Panc1 (cell line): ENCODE measurements around the gene MDM2. TPM values are rescaled to one million over a fixed set of nuclear protein-coding genes. Genes with fewer than 3 reads are reported as not detected.

Experiments
- ATAC-seq: fragments of 200-7000 bp; cut with Tn5 transposase; 2 replicates; pipeline ENCODE4 v1.9.1; 2020; ENCODE audit warnings: mild to moderate bottlenecking, moderate library complexity
- BruUV-seq: library from RNA; stranded (reverse); fragments of 400-500 nt; replicated peaks from 2 replicates; lab custom pipeline; 2021; lab: Mats Ljungman, UMichigan
- CTCF ChIA-PET: fragments of 300-600 bp; sonication (Branson Sonifier 250); formaldehyde crosslinking; loops from one replicate; lab custom pipeline; 2022; ENCODE audit warnings: antibody characterized with exemption; lab: Charles Lee
- POLR2A ChIA-PET: fragments of 300-600 bp; sonication (Branson Sonifier 250); formaldehyde crosslinking; loops from one replicate; lab custom pipeline; 2022; ENCODE audit warnings: antibody characterized with exemption; lab: Charles Lee
- DNase-seq: peaks from one replicate; pipeline ENCODE4 v3.0.0-alpha.2; 2010; ENCODE audit warnings: low read depth, low spot score
- H3K27ac ChIP-seq: 2 replicates; pipeline ENCODE4 v1.5.1; 2011; ENCODE audit warnings: mild to moderate bottlenecking, low read length, inconsistent platforms
- H3K27me3 ChIP-seq: fragments of 200-500 bp; sonication (Bioruptor generic); 2 replicates; pipeline ENCODE4 v1.6.0; 2014; ENCODE audit warnings: low read length, inconsistent platforms; ENCODE audit not compliant: control insufficient read depth, insufficient read depth
- H3K36me3 ChIP-seq: fragments of 200-500 bp; sonication (Bioruptor generic); 2 replicates; pipeline ENCODE4 v1.5.1; 2014; ENCODE audit warnings: inconsistent platforms, mild to moderate bottlenecking, low read length, moderate library complexity; ENCODE audit not compliant: control insufficient read depth, insufficient read depth
- H3K4me1 ChIP-seq: 2 replicates; pipeline ENCODE4 v1.5.1; 2011; ENCODE audit warnings: inconsistent platforms, mild to moderate bottlenecking, low read length, moderate library complexity; ENCODE audit not compliant: control insufficient read depth, insufficient read depth
- H3K4me3 ChIP-seq, 2 experiments: 2 replicates each; pipeline ENCODE4 v1.5.1; 2011 to 2012; ENCODE audit warnings: low read depth in 2 of 2, low read length in 2 of 2, mild to moderate bottlenecking in 2 of 2, inconsistent platforms in 1 of 2, moderate library complexity in 1 of 2
- H3K9me3 ChIP-seq: fragments of 200-500 bp; sonication (Bioruptor generic); 2 replicates; pipeline ENCODE4 v1.5.1; 2014; ENCODE audit warnings: low read depth, mild to moderate bottlenecking, inconsistent platforms, low read length, moderate library complexity; ENCODE audit not compliant: control insufficient read depth, insufficient read depth
- POLR2AphosphoS5 ChIP-seq: IDR thresholded peaks from 2 replicates; pipeline ENCODE4 v1.6.1; 2012; ENCODE audit warnings: mild to moderate bottlenecking, low read depth, low read length, moderate library complexity
- SIN3A ChIP-seq: IDR thresholded peaks from 2 replicates; pipeline ENCODE4 v1.6.1; 2012; ENCODE audit warnings: low read depth, mild to moderate bottlenecking, low read length, moderate library complexity, borderline replicate concordance; ENCODE audit not compliant: insufficient read depth
- TCF7L2 ChIP-seq: IDR thresholded peaks from 2 replicates; pipeline ENCODE4 v1.6.1; 2011; ENCODE audit warnings: mild to moderate bottlenecking, low read depth, low read length, inconsistent platforms
- in situ Hi-C: cut with HindIII; loops from 2 replicates; pipeline ENCODE4 v1.10.0; 2016; ENCODE audit warnings: low sequenced_read_pairs, low pct_unique_long_range_greater_than_20kb
- intact Hi-C: fragments of 100-400 bp; cut with micrococcal nuclease; formaldehyde crosslinking; loops from one replicate; pipeline ENCODE4 v1.10.0; 2022; ENCODE audit not compliant: unreplicated experiment
- total RNA-seq: library from RNA; stranded (reverse); gene quantifications from one replicate; pipeline ENCODE4 v1.2.1, GENCODE V29; 2021; ENCODE audit not compliant: unreplicated experiment
- TF ChIP-seq, protein P1 (sequence below), 2 experiments: IDR thresholded peaks; 2 replicates each; pipeline ENCODE4 v1.6.1; 2011 to 2012; ENCODE audit warnings: low read depth in 2 of 2, control low read depth in 1 of 2, low read length in 1 of 2, mild to moderate bottlenecking in 1 of 2, moderate library complexity in 1 of 2; ENCODE audit not compliant: insufficient read depth in 1 of 2
- TF ChIP-seq, protein P2 (sequence below): fragments of 450-650 bp; IDR thresholded peaks from 2 replicates; pipeline ENCODE4 v1.5.1; 2017; ENCODE audit warnings: mild to moderate bottlenecking

MDM2 gene
- total RNA-seq, 1 experiment from 2014 or later = 101 TPM

DNA sequence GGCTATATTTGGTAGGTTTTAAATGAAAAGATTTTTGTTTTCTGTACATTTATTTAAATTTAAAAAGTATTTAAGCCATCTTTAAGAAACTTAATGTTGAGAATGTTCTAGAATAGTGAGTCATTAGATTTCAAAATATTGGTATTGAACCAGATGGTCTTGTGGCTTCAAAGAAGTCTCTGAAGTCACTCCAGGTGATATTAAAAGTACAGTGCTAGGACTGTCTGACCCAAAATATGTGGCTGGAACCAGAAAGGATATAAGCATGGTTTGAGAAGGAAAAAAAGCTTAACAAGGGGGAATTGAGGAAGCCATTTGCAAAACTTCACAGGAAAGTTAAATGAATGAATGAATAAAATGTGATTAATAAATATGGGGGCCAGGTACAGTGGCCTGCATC, 28.7 kb upstream of the MDM2 start:
- intact Hi-C loops (no loop called here), in situ Hi-C loops (no loop called here)
- Histone ChIP-seq H3K4me1 (no peaks in the 10 kb centered on the region), H3K9me3 (no peaks in the 10 kb centered on the region), H3K36me3 (no peaks in the 10 kb centered on the region), H3K27me3 (no peaks in the 10 kb centered on the region), H3K27ac (no peak overlapping the region), H3K4me3 (no peak overlapping the region)
- POLR2A ChIA-PET = no interaction called here
- DNase-seq (no peak), ATAC-seq (no peak)
- BruUV-seq = no TSS peak
- no peak for TF ChIP-seq SIN3A
- TF ChIP-seq, protein P1, sequence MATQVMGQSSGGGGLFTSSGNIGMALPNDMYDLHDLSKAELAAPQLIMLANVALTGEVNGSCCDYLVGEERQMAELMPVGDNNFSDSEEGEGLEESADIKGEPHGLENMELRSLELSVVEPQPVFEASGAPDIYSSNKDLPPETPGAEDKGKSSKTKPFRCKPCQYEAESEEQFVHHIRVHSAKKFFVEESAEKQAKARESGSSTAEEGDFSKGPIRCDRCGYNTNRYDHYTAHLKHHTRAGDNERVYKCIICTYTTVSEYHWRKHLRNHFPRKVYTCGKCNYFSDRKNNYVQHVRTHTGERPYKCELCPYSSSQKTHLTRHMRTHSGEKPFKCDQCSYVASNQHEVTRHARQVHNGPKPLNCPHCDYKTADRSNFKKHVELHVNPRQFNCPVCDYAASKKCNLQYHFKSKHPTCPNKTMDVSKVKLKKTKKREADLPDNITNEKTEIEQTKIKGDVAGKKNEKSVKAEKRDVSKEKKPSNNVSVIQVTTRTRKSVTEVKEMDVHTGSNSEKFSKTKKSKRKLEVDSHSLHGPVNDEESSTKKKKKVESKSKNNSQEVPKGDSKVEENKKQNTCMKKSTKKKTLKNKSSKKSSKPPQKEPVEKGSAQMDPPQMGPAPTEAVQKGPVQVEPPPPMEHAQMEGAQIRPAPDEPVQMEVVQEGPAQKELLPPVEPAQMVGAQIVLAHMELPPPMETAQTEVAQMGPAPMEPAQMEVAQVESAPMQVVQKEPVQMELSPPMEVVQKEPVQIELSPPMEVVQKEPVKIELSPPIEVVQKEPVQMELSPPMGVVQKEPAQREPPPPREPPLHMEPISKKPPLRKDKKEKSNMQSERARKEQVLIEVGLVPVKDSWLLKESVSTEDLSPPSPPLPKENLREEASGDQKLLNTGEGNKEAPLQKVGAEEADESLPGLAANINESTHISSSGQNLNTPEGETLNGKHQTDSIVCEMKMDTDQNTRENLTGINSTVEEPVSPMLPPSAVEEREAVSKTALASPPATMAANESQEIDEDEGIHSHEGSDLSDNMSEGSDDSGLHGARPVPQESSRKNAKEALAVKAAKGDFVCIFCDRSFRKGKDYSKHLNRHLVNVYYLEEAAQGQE (IDR thresholded peaks at IDR 0.05; ENCODE audit: insufficient read depth in 1 of 2, low read depth in 2 of 2, low read length in 1 of 2) = no peak
- TF ChIP-seq, protein P2, sequence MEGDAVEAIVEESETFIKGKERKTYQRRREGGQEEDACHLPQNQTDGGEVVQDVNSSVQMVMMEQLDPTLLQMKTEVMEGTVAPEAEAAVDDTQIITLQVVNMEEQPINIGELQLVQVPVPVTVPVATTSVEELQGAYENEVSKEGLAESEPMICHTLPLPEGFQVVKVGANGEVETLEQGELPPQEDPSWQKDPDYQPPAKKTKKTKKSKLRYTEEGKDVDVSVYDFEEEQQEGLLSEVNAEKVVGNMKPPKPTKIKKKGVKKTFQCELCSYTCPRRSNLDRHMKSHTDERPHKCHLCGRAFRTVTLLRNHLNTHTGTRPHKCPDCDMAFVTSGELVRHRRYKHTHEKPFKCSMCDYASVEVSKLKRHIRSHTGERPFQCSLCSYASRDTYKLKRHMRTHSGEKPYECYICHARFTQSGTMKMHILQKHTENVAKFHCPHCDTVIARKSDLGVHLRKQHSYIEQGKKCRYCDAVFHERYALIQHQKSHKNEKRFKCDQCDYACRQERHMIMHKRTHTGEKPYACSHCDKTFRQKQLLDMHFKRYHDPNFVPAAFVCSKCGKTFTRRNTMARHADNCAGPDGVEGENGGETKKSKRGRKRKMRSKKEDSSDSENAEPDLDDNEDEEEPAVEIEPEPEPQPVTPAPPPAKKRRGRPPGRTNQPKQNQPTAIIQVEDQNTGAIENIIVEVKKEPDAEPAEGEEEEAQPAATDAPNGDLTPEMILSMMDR = no peak
- no peak for TF ChIP-seq TCF7L2
- TF ChIP-seq POLR2AphosphoS5 = no peak
- CTCF ChIA-PET = no interaction called here

DNA sequence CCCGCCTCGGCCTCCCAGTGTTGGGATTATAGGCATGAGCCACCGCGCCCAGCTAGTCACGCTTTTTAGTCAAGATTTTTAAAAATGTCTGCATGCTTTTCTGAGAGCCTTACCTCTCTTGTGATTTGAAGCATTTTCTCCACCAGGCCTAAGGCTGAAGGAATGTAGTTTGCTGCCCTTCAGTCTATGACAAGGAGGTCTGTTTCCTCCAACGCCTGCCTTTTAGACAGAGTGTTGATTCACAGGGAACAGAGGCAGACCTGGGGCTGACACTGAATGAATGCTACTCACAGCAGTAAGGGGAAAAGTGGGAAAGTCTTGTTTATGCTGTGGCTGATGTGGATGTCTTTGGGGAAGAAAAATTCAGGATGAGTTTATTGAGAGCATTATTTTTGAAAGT, 27.2 kb upstream of the MDM2 start:
- TF ChIP-seq, protein P1 (IDR thresholded peaks at IDR 0.05; ENCODE audit: insufficient read depth in 1 of 2, low read depth in 2 of 2, low read length in 1 of 2) = no peak
- no peak for TF ChIP-seq SIN3A
- TF ChIP-seq, protein P2 = no peak
- no peak for TF ChIP-seq POLR2AphosphoS5
- TF ChIP-seq TCF7L2 = no peak
- ATAC-seq (no peak), DNase-seq (no peak)
- POLR2A ChIA-PET = interaction anchor here (0.6 kb wide), 1 partner anchor 12 kb away, joined by 3 read pairs; no protein-coding TSS in a partner anchor
- BruUV-seq = no TSS peak
- no peak overlapping the region for H3K4me3 ChIP-seq
- intact Hi-C loops = no loop called here
- no peak overlapping the region for H3K27ac ChIP-seq
- H3K27me3 ChIP-seq = no peaks in the 10 kb centered on the region
- H3K9me3 ChIP-seq = no peaks in the 10 kb centered on the region
- H3K36me3 ChIP-seq = no peaks in the 10 kb centered on the region
- in situ Hi-C loops = no loop called here
- no peaks in the 10 kb centered on the region for H3K4me1 ChIP-seq
- CTCF ChIA-PET = no interaction called here
